HG03432 (cell line): ENCODE results near the gene NKX1-2.
A peak's percentile ranks its signal among the peaks of the same experiment; 100 is the strongest.

Source experiments
- ATAC-seq: cut with Tn5 transposase; IDR thresholded peaks from one replicate; pipeline ENCODE4 v1.9.1; 2021; ENCODE audit warnings: mild to moderate bottlenecking, moderate library complexity; ENCODE audit not compliant: unreplicated experiment

The NKX1-2 gene

DNA sequence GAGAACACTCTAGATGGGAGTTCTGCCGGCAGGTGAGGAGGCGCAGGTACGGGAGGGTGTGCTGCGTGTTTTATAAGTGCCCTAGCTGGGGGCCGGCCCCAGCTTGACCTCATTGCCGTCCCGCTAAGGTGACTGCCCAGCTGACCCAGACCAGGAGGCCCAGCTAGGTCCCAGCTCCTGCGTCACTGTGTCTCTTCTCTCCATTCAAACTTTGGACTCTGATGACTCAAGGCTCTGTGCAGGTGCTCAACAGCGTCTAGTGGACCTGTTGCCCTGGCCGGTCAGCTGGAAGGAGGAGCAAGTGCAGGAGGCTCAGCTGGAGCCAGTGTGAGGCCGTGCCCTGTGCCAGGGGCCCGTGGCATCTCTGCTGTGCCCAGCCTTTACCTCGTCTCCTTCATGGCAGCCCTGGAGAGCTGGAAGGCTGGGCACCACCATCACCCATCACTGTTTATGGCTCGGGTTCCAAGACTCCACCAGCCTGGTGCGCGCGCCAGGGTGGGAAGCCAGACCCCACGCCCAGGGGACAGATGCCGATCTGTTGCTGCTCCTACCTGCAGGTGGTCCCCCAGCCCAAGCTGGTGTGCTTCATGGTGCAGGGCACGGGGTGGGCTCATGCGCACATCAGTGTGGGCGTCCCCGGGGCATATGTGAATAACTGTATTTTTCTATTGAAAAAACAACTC, 26.3 kb upstream of the NKX1-2 start:
- no peak for ATAC-seq

DNA sequence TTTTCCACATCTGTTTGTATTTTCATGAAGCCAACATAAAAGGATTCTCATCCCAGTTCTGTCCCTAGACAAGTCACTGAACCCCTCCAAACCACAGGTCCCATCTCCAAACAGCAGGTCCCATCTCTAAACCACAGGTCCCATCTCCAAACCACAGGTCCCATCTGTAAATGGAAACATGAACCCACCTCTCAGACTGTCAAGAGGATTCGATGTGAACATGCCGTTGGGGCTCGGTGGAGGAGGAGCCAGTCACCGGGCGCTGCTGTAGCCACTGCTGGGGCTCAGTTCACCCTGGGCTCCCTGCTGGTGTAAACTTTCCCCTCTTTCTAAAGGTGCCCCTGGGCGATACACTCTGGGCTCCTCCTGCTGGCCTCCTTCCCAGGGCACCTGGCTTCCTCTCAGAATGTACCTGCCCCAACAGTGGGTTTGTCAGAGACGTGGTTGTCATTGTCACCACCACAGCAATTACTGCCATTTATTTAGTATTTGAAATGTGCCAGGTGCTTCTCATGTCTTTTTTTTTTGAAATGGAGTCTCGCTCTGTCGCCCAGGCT, 24.8 kb upstream of the NKX1-2 start:
- no peak for ATAC-seq

DNA sequence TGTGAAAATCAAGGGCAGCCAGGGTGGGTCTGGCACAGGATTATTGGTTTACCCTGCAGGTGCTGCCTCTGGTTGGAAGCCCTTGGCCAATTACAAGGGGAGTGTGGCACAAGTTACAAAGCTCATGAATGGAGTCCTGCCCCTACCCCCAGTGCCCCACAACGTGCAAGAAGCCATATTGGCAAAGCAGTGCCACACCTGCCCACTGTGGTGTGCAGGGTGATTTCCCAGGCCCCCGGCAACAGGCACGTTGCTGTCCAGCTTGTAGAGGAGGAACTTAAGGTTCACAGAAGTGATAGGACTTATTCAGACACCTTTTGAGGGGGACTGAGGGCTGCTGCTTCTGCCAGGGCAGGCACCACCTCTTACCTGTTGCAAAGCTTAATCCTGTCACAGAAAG, 23.2 kb upstream of the NKX1-2 start:
- ATAC-seq: no peak

DNA sequence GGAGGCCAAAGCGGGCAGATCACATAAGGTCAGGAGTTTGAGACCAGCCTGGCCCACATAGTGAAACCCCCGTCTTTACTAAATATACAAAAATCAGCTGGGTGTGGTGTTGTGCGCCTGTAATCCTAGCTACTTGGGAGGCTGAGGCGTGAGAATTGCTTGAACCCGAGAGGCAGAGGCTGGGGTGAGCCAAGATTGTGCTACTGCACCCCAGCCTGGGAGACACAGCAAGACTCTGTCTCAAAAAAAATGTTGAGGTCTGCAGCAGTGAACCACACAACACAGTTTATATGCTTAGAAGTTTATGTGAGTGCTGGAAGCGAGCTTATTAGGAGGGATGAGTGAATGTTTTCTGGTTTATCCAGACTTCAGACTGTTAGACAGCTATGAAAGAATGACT, 22.2 kb upstream of the NKX1-2 start:
- no peak for ATAC-seq

DNA sequence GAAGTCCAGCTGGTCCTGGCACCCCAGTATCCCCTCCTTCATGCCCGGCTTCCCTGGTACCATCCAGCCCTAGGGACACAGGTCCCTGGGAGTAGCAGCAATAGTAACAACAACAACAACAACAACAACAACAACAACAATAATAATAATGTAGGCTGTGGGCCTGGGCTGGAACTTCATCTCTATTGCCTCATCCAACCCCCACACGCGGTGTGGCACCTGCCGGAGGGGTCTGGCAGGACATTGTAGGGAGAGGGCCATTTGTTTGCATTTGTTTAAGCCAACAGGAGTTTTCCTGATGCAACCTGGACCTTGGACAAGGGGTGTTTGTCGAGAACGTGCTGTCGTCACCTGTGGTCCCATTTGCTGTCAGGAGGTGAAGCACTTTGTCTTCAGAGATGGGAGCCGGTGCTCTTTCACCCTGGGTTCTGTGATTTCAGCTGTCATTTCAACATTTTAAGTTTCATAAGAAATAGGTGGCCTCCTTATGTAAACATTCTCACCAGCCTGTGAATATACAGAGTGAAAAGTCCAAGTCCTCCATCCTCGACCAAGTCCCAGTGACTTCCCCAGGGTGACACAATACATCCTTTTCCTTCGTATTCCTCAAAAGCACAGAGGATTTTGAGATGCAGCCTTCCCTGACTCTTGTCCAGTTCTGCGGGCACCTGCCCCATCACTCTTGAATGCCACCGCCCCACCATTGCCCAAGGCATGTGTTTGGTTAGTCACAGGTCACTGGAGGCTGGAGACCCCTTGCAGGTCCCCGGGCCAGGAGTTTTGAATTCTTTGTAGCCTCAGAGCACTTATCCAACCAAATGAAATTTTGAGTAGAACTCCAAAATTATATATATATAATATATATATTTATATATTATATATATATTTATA, 21.0 kb upstream of the NKX1-2 start:
- no peak for ATAC-seq

DNA sequence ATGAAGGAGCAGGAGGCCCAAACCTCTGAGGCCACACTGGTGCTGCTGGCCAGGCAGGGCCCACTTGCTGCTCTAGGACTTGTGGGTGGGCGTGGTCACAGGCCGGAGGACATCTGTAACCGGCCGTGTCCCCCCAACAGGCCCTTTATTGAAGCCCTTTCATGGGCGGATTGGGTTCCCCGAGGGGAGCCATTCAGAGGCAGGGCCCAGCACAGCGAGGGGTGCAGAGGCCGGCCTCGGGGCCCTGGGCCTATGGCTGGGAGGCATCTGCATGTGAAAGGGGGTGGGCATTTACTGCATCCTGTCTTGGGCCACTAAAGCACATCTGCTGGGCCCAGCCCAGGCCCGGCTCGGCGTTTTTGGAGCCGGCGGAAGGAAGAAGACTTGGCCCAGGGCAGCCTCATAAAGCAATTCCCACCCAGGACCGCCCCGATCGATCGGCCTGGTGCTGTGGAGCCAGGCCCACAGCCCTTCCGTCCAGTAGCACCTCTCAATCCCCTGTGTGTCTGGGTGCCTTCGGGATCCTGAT, 20.2 kb upstream of the NKX1-2 start:
- no peak for ATAC-seq

DNA sequence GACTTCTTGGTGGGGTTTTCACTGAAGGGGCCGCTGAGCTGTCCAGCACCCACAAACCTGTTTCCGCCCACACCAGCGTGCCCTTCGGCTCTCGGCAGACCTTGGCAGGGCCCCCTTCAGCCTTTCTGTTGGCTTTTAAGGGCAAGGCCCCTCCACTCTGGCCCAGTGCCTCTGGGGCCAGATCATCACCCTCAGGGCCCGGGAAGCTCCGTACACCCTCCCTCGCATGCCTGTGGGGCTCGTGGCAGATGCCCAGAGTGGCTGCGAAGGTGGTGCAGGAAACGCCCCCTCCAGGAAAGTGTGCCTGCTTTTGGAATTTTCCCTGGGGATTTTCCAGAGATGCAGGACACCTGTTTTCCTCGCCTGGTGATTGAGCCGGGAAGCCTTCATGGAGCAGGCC, 18.8 kb upstream of the NKX1-2 start:
- no peak for ATAC-seq

DNA sequence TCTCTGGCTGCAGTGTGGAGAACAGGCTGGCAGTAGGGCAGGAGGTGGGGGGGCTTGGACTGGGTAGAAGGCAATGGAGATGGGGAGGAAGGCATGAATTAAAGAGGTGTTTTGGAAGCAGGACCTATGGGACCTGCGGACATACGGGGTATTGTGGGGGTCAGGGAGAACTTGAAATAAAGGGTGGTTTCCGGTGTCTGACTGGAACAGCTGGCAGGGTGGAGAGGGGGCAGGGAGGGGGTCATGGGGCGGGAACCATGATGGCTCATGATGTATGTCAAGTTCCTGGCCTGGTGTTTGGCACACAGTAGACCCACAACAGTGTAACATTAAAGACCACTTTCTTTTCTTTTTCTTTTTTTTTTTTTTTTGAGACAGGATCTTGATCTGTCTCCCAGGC, 17.3 kb upstream of the NKX1-2 start:
- no peak for ATAC-seq

DNA sequence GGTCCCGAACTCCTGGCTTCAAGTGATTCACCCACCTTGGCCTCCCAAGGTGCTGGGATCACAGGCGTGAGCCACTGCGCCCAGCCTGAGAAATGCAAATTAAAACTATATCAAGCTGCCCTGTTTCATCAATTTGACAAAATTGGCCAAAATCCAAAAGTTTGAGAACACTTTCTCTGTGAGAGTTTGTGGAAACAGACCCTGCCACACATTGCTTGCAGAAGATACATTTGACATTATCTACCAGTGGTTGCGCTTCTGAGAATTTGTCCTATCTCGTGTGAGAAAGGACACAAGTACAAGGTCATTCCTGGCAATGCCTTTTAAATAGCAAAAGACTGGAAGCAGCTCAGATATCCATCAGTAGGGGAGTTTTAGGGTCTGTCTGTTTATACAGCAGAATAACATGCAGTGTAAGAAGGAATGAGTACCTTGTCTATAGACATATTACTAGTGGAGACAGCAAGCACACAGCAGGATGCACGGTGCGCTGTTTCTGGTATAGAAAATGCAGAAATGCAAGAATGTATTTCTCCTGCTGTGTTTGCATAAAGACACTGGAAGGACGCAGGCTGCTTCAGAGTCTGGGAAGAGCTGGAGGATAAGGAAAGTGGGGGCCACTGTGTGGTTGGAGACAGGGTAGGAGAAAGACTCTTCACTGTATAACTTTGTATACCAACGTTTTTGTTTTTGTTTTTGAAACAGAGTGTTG, 16.1 kb upstream of the NKX1-2 start:
- no peak for ATAC-seq

DNA sequence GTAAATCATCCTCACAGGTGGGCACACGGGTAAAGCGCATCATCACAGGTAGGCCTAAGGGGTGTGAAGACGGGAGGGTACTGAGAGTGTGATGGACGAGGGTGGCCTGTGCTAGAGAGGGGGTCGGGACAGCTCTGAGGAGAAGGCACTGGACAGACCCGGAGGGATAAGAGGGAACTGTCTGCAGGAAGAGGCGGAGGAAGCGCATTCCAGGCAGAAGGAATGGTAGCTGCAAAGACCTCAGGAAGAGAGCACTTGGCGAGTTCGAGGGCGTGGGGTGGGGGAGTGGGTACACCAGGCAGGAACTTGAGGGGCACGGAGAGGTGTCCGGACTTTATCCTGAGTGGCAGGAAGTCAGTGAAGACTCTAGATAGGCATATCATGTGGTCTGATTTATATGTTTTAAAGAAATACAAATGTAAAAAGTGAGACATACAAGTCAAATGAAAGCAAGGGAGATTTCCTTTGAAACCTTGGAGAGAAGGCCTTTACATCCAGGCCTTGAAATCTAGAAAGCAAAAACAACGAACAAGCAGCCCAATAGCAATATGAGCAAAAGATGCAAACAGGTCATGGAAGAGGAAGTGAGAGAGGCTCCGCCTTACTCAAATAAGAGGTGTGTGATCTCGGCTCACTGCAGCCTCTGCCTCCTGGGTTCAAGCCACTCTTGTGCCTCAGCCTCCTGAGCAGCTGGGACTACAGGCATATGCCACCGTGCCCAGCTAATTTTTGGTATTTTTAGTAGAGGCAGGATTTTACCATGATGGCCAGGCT, 15.4 kb upstream of the NKX1-2 start:
- peak; percentile 30 for ATAC-seq

DNA sequence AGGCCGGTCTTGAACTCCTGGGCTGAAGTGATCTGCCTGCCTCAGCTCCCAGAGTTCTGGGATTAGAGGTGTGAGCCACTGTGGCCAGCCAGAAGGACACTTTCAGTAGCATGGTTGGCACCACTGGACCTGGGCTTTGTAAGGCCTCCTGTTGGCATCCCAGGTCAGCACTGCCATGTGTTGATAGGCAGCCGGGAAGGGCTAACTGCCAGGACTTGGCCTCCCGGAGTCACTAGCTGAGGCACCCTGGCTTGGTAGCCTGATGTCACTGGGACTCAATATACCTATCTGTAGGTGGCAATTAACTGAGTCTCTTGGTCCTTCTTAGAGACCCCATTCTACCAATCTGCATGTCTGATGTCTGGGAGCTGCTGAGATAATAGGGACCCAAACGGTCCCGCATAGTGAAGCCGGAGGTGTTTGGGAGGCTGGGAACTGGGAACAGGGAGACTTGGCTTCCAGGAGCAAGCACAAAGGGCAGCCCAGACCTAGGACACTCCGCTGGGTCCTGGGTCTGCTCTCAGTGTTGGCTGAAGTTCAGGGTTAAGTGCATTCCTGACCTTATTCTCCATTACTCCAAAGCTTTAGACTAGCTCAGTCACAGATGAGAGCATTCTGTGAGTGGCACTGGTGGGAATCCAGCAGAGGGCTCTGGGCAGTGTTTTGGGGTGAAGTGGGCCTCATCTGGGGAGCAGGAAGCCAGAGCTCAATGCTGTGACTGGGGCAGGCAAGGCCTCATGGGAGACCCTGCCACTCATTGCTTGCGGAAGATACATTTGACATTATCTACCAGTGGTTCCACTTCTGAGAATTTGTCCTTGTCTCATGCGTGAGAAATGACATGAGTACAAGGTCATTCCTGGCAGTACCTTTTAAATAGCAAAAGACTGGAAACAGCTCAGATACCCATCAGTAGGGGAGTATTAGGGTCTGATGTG, 14.5 kb upstream of the NKX1-2 start:
- no peak for ATAC-seq

DNA sequence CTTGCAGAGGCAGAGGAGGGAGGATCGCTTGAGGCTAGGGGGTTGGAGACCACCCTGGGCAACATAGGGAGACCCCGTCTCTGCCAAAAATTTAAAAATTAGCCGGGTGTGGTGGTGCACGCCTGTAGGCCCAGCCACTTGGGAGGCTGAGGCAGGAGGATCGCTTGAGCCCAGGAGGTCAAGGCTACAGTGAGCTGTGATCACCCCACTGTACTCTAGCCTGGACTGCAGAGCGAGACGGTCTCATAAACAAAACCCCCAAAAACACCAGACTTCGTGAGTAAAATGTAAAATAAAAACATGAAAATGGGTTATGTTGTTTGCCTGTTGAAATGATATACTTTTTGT, 12.5 kb upstream of the NKX1-2 start:
- no peak for ATAC-seq

DNA sequence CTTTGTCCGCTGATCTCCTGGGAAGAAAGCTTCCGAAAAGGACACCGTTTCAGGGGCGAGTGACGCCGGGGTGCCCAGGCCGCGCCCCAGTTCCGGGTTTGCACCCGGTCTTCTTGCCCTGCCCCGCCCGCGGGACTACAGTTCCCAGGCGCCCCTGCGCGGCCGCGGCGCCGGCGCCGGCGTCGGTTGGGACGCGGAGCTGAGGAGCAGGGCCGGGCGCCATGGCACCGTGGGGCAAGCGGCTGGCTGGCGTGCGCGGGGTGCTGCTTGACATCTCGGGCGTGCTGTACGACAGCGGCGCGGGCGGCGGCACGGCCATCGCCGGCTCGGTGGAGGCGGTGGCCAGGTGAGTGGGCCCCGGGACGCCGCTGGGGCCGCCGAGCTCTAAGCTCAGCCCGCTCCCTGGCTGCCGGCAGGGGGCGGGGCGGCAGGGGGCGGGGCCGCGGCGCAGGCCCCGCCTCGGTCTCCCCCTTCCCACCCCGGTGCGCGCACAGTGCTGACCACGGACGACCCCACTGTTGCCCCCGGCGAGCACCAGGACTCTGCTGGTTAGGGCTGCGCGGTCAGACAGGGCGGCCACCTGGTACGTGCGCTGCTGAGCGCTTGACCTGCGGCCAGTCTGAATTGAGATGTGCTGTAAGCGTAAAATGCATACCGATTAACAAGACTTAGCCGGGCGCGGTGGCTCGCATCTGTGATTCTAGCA, 12.0 kb upstream of the NKX1-2 start, which contains the start of gene LHPP:
Gene LHPP, plus strand, starts transcription at position 182 of the 706 bp plus-strand sequence. Its CDS starts 40 bp downstream, at position 222.
- ATAC-seq: peak; percentile 98

DNA sequence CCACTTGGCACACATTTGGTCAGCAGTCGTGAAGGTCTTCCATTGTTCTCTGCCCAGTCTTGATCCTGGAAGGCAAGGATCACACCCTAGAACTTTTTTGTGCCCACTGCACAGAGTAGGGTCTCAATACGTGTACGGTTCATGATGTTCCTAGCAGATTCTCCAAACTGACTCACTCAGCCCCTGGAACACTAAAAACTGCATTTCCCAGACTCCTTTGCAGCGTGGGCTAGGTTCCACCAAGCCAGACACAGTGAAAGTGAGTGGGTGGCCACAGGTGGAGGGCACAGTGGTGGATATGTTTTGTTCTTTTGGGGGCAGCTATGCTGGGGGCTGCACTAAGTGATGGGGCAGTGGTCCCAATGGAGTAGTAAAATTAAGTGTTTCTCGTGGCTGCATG, 10.3 kb upstream of the NKX1-2 start:
- ATAC-seq: no peak

DNA sequence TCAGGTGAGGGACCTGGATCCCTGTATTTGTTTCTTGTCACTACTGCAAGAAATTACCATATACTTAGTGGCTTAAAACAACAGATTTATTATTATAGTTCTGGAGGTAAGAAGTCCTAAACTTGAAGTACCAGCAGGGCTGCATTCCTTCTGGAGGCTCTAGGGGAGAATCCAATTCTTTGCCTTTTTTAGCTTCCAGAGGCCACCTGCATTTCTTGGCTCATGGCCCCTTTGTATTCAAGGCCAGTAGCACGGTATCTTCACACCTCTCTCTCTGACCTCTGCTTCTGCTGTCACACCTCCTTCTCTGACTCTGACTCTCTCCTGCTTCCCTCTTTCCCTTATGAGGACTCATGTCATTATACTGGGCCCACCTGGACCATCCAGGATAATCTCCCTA, 9.6 kb upstream of the NKX1-2 start:
- ATAC-seq: no peak

DNA sequence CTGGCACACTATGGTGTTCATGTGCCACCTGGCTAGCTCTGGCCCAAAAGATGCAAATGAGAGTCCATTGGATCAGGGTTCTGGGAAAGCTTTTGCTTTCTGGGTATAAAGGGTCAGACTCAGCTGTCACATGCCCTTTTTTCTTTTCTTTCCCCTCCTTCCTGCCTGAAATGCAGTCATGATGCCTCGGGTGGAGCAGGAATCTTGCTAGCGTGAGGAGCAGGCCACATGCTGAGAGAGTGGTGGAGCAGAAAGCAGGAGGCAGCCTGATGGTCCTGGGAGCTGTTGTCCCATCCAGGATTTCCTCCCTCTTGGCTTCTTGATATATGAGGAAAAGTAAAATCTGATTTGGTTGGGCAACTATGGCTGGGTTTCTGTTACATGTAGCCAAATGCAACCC, 9.1 kb upstream of the NKX1-2 start:
- no peak for ATAC-seq

DNA sequence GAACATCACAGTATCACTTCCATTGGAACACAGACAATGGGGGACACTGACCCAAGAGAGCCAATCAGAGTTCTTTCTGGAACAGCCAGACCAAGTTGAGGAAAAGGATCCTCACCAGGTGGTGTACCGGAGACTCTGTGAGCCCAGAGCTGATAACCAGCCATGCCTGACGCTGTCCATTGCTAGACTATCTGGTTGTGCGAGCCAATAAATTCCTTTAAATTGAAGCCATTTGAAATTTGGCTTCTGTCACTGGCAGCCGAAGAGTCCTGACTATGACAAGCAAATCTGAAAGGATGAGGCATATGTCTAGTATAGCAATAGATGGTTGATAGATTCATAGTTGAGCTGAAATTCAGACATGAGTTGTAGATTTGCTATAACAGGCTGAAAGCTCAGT, 8.6 kb upstream of the NKX1-2 start:
- ATAC-seq: no peak

DNA sequence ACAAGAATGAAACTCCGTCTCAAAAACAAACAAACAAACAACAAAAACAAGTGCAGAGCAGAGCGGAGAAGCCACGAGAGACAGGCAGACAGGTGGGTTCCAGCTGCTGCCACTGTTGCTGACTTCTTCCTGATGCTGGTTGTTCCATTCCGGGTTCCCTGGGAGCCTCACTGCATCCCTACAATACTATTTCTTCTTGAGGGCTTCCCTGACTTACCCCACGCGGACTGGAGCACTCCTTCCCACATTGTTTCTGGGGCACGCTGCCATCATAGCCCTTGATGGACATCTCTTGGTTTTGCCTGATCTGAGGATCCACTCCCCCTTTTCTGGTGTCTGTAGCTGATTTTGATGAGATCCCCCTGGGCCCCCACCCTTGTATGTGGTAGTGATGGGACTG, 5.6 kb upstream of the NKX1-2 start:
- no peak for ATAC-seq
